Measurements from ENCODE around the gene SYNGR2. TPM values are rescaled to one million over a fixed set of nuclear protein-coding genes. Genes with fewer than 3 reads are reported as not detected.

SYNGR2 gene
- total RNA-seq, 1 donor from 2014 or later: 57.6 TPM

GRCh38 chr17:78131172-78132083 lies 37.0 kb upstream of the SYNGR2 start:
- peaks cover 2% of the 10 kb centered on the region for H3K27me3 Mint-ChIP-seq (ENCODE audit: low read depth)
- peak; percentile 82 for DNase-seq (ENCODE audit: low spot score)
- peaks cover 12% of the 10 kb centered on the region for H3K4me1 Mint-ChIP-seq (ENCODE audit: low read depth)
- no peak for TF ChIP-seq CTCF (IDR thresholded peaks at IDR 0.05)
- H3K9me3 Mint-ChIP-seq (ENCODE audit: low read depth): no peaks in the 10 kb centered on the region
- H3K36me3 Mint-ChIP-seq (ENCODE audit: low read depth): no peaks in the 10 kb centered on the region
- no peak overlapping the region for H3K4me3 Mint-ChIP-seq (ENCODE audit: unreplicated experiment)
- no peak overlapping the region for H3K27ac Mint-ChIP-seq (ENCODE audit: unreplicated experiment)

- DNase-seq (ENCODE audit: low spot score): peak; percentile 87
- Mint-ChIP-seq H3K27ac (ENCODE audit: unreplicated experiment) (no peak overlapping the region), H3K9me3 (ENCODE audit: low read depth) (no peaks in the 10 kb centered on the region), H3K27me3 (ENCODE audit: low read depth) (peaks cover 2% of the 10 kb centered on the region), H3K4me3 (ENCODE audit: unreplicated experiment) (no peak overlapping the region), H3K4me1 (ENCODE audit: low read depth) (peaks cover 9% of the 10 kb centered on the region), H3K36me3 (ENCODE audit: low read depth) (no peaks in the 10 kb centered on the region)
- no peak for TF ChIP-seq CTCF (IDR thresholded peaks at IDR 0.05)
These were observed 36.2 kb upstream of the SYNGR2 start for GRCh38 chr17:78132084-78132676.

DNA sequence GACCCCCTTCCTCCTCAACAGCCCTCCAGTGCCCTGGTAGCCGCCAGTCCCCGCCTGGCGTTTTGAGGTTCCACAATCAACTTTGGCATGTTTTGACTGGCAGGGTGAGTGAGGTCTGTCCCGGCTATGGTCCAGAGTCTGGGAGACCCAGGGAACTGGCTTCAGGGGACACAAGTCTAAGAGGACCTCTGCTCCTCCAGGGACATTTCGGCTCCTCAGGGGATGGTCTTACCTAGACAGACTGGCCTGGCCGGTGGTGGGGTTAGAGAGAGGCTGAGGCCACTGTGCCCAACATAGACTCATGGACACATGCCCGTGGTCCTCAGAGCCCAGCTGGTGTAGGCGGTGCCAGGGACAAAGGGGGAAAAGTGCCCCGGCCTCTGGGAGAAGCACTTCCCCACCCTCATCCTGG lies 35.6 kb upstream of the SYNGR2 start:
- peak; percentile 91 for DNase-seq (ENCODE audit: low spot score)
- no peaks in the 10 kb centered on the region for H3K36me3 Mint-ChIP-seq (ENCODE audit: low read depth)
- H3K4me1 Mint-ChIP-seq (ENCODE audit: low read depth): peaks cover 4% of the 10 kb centered on the region
- no peak overlapping the region for H3K4me3 Mint-ChIP-seq (ENCODE audit: unreplicated experiment)
- peaks cover 2% of the 10 kb centered on the region for H3K27me3 Mint-ChIP-seq (ENCODE audit: low read depth)
- H3K9me3 Mint-ChIP-seq (ENCODE audit: low read depth): no peaks in the 10 kb centered on the region
- TF ChIP-seq CTCF (IDR thresholded peaks at IDR 0.05): no peak
- no peak overlapping the region for H3K27ac Mint-ChIP-seq (ENCODE audit: unreplicated experiment)

- Mint-ChIP-seq H3K27ac (ENCODE audit: unreplicated experiment) (no peak overlapping the region), H3K9me3 (ENCODE audit: low read depth) (no peaks in the 10 kb centered on the region), H3K4me3 (ENCODE audit: unreplicated experiment) (no peak overlapping the region), H3K27me3 (ENCODE audit: low read depth) (peaks cover 2% of the 10 kb centered on the region), H3K36me3 (ENCODE audit: low read depth) (no peaks in the 10 kb centered on the region), H3K4me1 (ENCODE audit: low read depth) (peaks cover 2% of the 10 kb centered on the region)
- TF ChIP-seq CTCF (IDR thresholded peaks at IDR 0.05): no peak
- peak; percentile 78 for DNase-seq (ENCODE audit: low spot score)
These were observed 35.0 kb upstream of the SYNGR2 start for GRCh38 chr17:78133179-78133951.
